Measurements from ENCODE around the gene ACOT13. TPM values are rescaled to one million over a fixed set of nuclear protein-coding genes. Genes with fewer than 3 reads are reported as not detected.
"Not testable (repeated sequence)": the region's sequence is repeated elsewhere in the genome, so short reads cannot be mapped to it uniquely, and the experiment has no call there.

Gene ACOT13
- total RNA-seq, result 3.2 and 3.9 TPM in 2 replicates

DNA sequence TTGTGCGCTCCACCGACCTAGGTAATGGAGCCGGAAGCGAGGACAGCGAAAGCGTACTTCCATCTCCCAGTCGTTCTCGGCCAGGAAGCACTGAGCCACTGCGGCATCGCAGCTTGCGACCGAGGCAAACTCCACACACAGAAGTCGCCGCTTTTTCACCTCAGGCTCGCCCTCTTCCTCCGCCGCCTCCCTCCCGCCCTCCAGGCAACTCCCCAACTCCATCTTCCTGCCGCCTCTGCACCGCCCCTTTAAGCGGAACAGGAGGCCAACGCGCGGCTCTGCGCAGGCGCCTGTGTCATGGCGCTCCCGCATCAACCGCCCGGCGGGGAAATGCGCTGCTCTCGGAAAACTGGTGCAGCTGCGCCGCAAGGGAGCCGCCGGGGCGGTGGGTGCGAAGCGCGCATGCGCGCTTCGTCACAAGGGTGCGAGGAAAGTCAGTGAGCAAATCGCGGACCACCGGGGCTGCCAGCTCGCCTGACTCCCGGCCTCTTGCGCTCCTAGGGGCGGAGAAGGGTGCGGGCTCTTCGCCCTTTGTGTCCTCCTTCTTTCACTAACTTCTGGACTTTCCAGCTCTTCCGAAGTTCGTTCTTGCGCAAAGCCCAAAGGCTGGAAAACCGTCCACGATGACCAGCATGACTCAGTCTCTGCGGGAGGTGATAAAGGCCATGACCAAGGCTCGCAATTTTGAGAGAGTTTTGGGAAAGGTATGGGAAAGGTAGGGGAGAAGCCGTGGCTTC, at the start of gene ACOT13, which contains the start of gene TDP2:
Gene ACOT13 (plus strand): TSS at position 437 of the 737 bp plus-strand sequence. CDS start 187 bp downstream, at position 624.
Gene TDP2 (minus strand): TSS at position 259 of the 737 bp plus-strand sequence. CDS start 37 bp downstream, at position 222.
- peak; percentile 96 to 97 for DNase-seq (ENCODE audit: low read depth in 2 of 2)

DNA sequence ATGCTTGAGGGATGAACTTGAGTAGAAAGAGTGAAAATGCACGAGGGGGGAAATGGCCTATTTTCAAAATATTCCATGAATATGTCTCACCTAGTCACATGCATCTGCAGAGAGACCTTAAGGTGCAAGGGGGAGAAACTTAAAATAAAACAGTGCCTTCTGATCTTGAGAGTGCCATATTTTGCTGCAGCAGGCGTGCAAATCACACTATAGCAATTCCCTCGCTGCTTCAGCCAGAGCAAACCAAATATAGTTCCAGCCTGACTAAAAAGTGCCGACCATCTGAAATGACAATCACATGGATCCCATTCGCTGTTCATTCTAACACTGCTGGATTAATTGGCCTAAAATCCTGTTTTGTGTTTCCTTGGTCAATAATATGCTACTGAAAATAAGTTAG, 47.2 kb upstream of the ACOT13 start:
- DNase-seq (ENCODE audit: low read depth in 2 of 2), result no peak

DNA sequence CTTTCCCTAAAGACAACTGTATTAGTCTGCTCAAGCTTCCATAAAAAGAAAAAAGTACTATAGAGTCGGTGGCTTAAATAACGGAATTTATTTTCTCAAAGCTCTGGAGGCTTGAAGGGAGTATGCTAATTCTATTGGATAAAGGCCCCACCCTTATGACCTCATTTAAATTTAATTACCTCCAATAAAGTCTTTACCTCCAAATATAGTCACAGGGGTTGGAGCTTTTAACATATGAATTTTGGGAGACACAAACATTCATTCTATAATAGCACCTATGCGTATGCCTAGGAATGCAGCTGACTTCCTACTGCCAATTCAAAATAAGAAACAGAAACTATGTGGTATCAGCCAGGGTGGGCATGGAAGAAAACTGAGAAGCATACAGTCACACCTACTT, 46.2 kb upstream of the ACOT13 start:
- no peak for DNase-seq (ENCODE audit: low read depth in 2 of 2)

DNA sequence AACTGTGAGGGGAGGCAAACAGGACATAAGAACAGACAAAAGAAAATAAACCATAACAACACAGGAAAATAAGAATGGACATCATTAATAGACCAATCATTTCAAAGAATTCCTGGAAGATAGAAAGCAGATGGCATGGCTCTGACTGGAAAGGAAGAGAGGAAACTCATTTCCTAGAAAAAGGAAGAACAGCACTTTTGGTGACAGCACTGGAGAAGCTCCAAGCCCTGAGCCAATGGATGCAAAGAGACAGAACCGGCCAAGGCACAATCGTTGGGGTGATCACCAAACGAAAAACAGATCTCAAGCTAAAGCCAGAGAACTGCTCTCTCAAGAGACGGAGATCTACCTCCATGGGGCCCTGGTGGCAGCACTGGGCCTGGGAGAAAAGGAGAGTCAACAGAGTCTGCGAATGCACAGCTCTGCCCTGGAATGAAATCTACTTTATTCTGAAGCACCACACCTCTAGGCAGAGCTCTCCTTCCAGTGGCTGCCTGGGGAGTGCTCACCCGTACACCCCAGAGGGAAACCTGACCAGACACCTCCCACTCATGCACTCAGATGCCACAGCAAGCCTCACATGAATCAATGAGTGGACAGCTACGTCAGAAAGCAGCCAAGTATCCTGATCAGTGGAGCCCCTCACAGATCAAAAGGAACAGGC, 45.1 kb upstream of the ACOT13 start:
- DNase-seq (ENCODE audit: low read depth in 2 of 2), result no peak

DNA sequence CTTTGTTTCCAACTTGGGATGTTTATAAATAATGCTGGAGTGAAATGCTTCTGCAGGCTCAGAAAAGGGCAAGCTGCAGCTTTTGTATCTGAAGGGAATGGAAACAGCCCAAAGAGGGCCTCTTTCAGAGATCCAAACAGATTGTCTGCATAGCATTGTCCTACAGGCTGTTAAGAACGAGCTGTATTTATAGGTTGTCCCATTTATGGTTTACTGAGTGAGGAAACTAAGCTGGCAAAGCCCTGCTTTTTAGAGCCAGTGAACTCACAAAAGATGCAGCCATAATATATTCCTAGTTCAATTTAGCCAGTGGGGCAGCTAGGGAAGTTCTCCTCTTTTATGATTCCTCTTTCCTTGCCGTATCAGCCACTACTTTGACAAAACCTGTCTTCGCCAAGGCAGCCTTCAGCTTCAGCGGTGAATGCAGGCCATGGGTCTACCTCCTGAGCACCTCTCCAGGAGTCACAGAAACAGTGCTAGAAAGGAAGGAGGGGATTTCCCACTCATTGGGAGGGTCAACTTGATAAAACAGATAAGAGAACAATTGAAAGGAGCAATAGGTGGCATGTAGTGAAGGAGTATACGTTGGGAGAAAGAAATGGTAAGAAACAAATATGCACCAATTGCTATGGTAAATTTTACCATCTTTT, 35.9 kb upstream of the ACOT13 start:
- DNase-seq (ENCODE audit: low read depth in 2 of 2), result no peak

DNA sequence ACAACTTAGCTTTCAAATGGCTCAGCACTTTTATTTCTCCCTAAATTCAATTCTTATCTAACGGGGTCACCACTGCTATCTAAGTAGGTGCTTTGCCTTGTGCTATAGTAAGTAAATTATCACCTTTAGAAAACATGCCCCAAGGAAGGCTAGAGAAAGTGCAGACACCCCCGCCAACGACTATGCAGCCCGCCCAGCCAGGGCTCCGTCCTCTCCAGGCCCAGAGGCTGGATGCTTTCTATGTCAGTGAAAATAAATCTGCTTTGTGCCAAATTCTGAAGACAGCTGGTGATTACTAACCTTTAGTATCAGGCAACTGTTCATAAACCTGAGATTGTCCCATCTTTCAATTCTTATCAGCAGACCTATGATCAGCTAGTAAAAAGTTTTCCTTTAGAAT, 35.2 kb upstream of the ACOT13 start:
- DNase-seq (ENCODE audit: low read depth in 2 of 2), result no peak

DNA sequence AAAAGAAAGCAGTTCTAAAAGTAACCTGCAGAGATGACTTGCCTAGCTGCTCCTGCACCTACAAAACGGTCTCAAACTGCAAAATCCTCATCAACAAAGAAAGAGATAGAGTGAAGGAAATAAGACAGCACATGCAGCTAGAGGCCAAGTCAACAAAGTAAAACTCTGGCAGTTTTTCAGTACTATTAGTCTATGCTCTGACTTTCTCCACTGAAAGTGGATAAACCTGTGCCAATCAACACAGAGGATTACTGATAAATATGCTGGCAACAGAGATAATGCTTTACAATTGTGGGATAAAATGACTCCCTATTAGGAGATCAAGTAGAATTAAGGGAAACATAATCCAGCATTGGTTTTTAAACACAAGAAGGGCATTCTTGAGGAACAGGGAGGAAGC, 34.3 kb upstream of the ACOT13 start:
- no peak for DNase-seq (ENCODE audit: low read depth in 2 of 2)

DNA sequence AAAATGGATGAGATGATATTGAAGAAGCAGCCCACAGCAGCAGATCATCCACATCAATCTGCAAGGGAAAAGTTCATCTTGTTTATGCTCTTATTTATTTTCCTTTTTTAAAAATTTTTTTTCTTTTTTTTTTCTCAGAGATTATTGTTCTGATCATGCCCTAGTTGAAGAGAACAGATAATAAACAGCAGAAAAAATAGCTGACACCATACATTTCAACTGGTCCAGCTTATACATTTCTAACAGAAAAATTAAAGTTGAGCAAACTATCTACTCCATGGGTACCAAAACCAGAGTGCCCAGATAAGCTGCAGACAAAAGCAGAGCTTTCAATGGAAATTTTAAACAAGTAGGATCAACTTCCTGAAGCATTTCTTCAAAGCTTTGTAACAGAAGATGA, 30.2 kb upstream of the ACOT13 start:
- no peak for DNase-seq (ENCODE audit: low read depth in 2 of 2)

DNA sequence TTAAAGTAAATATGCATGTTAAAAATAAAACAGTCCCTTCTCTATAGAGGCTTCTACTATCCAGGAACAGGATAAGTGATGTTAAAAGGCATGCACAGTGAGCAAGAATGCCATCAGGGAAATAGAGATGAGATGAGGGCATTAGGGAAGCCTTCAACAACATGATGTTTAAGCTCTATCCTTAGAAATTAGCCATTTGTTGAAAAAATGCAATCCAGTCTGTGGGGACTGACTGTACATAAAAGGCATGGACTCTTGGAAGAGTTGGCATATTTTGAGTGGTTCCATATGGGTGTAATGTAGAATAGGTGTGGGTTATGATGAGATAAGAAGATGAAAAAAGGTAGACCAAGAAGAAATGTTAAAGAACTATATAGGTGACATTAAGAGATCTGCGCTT, 26.7 kb upstream of the ACOT13 start:
- no peak for DNase-seq (ENCODE audit: low read depth in 2 of 2)

DNA sequence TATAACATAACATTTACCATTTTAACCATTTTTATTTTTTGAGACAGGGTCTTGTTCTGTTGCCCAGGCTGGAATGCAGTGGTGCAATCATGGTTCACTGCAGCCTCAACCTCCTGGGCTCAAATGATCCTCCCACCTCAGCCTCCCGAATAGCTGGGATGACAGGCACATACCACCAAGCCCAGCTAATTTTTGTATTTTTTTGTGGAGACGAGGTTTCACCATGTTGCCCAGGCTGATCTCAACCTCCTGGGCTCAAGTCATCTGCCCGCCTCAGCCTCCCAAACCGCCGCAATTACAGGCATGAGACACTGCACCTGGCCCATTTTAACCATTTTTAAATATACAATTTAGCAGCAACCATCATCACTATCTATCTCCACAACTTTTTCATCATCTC, 26.2 kb upstream of the ACOT13 start:
- DNase-seq (ENCODE audit: low read depth in 2 of 2), result not testable (repeated sequence)

DNA sequence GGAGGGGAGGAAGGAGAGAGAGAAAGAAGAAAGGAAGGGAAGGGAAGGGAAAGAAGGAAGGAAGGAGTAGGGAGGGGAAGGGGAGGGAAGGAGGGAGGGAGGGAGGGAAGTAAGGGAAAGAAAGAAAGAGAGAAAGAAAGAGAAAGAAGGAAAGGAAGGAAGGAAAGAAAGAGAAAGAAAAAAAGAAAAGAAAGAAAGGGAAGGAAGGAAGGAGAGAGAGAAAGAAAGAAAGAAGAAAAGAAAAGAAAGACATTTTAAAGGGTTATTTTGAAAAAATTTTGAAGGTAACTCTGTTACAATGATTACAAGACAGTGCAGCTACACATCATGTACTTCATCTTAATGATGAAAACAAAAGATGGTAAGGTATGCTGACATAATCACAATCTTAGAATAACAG, 24.8 kb upstream of the ACOT13 start:
- DNase-seq (ENCODE audit: low read depth in 2 of 2), result no peak

DNA sequence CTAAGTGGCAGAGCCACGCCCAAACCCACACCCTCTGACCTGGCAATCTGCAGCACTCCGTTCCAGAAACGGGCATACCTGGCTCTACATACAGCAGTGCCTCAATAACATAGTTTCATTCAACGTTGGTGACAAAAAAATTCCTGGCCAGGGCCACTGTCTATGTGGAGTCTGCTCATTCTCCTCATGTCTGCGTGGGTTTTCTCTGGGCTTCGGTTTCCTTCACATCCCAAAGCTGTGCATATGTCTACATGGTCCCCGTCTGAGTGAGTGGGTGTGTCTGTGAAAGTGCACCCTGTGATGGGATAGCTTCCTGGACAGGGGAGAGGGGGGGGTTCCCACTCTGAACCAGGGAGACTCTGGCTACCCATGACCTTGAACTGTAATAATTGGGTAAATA, 23.0 kb upstream of the ACOT13 start:
- no peak for DNase-seq (ENCODE audit: low read depth in 2 of 2)

DNA sequence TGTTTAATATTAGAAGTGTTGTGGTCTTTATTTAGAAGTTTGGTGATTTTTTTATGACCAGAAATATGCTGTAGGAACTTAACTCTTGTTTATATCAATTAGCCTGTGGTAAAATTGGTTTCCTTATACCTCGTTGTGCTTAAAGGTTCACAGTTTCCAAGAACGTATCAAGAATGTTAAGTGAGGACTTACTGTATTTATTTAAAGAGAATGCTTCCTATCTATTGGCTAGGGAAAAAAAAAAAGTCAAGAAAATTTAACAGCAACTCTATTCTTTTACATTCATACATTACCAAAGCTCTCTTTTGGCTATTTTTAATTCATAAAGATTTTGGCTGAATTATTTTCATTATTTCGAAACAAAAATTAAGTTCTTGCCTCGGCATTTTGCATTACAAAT, 22.5 kb upstream of the ACOT13 start:
- DNase-seq (ENCODE audit: low read depth in 2 of 2), result no peak

DNA sequence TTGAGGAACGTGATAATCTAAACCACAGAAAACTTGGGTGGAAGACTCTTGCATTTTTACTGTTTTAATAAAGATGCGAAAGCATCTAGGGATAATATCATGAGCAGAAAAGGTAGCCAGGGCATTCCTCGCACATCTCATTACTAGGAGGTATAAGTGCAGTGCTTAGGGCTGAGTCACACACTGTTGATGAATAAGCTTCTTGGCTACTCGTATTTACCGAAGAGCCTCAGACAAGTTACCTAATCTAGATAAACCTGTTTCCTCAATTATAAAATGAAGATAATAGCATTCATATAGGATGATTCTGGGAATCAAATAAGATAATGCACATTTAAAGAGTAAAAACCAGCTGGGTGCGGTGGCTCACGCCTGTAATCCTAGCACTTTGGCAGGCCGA, 20.1 kb upstream of the ACOT13 start:
- DNase-seq (ENCODE audit: low read depth in 2 of 2), result no peak

DNA sequence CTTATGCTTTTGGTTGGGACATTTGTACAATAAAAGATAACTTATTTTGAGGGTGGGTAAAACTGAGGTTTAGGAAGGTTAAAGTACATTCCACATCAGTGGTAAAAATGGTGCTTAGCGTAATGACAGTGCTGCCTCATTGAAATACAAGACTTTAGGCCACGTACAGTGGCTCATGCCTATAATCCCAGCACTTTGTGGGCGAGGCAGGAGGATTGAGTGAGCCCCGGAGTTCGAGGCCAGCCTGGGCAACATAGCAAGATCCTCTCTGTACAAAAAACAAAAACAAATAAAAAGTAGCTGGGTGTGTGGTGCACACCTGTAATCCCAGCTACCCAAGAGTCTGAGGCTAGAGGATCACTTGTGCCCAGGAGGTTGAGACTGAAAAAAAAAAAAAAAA, 18.6 kb upstream of the ACOT13 start:
- no peak for DNase-seq (ENCODE audit: low read depth in 2 of 2)

DNA sequence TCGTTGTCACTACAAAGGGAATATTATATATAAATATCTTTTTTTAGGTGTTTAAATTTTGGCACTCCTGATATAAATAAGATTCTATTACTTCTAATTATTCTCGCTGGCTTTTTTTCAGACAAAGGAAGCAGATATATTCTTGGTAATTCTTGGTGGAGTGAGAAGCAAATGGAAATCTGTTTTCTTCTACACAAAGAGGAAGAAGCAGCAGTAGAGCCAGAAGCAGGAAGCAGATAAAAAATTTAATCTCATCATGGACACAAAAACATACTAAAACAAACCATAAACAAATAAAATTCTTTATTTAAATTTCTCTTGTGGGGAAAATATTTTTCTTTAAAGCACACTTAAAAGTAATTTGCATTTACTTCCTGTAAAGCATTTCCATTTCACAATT, 17.2 kb upstream of the ACOT13 start:
- no peak for DNase-seq (ENCODE audit: low read depth in 2 of 2)

DNA sequence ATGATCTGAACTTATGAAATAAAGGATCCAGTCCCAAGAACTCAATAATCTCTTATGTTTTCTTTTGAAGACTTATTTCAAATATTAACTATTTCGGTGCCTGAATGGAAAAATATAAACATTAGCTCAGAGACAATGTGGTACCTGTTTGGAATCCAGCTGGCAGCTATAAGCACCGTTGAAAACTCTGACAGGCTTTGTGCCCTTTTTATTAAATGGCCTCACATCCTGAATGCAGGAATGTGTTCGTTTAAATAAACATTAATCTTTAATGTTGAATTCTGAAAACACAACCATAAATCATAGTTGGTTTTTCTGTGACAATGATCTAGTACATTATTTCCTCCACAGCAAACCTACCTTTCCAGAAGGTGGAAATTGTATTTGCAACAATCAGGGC, 16.5 kb upstream of the ACOT13 start:
- peak in 1 of 2 donors; percentile 63 for DNase-seq (ENCODE audit: low read depth in 2 of 2)

DNA sequence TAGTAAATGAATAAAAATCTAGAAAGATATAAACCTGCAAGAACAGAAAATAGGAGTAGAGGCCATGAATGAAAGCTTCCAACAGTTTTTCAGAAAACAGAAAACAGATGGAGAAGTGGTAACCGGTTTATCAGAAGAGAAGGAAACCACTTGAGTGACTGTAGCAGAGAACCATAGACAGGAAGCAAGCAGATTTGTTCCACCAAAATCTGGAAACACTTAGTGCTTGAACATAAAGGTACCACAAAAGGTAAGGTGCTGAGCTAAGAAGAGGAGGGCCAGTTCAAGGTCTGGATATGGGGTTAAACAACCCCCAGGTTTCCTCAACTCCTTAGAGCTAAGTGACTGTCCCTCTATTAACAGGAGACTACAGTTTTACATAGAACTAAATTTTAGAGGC, 11.7 kb upstream of the ACOT13 start:
- no peak for DNase-seq (ENCODE audit: low read depth in 2 of 2)

DNA sequence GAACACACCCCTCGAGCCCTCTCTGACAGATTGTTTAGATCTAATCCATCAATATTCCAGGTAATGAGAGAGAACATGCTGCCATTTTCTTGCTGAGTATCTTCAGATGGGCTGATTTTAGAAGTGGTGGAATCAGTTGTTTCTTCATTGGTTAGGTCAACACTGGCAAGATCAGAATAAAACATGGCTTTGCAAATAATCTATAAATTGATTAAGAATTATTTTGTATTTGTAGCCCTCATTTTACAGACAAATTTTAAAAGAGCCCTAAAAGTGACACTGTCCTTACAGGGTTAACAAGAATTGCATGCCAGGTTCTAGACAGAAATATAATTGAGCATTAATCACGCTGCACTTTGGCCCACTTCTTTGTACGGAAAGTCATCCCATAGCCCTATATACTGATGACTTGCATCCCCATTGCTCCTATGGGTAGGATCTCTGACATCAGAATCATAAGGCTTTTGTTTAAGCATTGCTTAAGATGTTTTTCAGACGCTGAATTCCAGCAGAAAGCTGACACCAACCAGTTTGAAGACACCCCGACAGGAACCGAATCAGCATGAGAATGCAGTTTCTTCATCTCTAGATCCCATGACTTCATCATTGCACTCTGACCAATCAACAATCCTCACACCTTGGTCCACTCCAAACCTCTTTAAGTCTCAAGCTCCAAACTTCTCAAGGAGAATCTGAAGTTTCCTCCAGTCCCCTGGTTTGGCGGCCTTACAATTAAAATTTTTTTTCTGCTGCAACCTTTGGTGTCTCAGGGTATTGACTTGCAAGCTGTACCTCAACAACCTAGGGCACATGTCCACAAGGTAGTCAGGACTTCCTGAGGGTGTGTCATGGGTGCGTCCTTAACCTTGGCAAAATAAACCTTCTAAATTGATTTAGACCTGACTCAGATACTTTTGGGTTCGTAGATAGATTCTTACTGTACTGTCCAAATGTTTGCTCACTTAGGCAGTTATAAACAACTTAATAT, 8.0 kb upstream of the ACOT13 start:
- DNase-seq (ENCODE audit: low read depth in 2 of 2), result peak in 1 of 2 donors; percentile 31

DNA sequence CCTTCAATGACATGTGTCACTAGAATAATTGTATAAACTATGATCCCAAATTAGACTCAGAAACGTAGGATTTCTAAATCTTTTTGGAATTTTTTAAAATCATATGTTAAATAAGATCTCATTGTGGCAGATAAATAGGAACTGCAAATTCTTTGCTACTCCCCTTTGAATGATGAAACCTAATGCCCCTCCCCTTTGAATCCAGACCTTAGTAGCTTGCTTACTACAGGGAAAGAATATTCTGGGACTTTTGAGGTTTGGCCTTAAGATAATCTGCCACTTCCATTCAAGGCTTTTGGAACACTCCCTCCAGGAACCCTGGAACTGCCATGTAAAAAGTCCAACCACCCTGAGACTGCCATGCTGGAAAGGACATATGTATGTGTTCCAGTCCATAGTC, 7.3 kb upstream of the ACOT13 start:
- no peak for DNase-seq (ENCODE audit: low read depth in 2 of 2)

DNA sequence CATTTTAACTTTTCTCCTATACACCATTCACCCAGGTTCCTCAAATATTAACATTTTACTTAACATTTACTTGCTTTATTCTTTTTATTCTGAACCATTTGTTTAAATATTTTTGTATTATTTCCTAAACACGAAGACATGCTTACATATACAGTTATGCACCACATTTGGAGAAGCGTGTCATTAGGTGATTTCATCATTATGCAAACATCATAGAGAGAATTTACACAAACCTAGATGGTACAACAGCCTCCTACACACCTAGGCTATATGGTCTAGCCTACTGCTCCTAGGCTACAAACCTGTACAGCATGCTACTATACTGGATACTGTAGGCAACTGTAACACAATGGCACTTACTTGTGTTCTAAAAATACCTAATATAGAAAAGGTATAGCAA, 6.8 kb upstream of the ACOT13 start:
- DNase-seq (ENCODE audit: low read depth in 2 of 2), result no peak

Measured in lung microvascular endothelial cell (primary cell).